HG03354 (cell line): ENCODE results near the gene MLANA.

Experiments
- ATAC-seq: cut with Tn5 transposase; IDR thresholded peaks from one replicate; pipeline ENCODE4 v1.9.1; 2021; ENCODE audit warnings: mild to moderate bottlenecking; ENCODE audit not compliant: unreplicated experiment, poor library complexity, severe bottlenecking

The MLANA gene

DNA sequence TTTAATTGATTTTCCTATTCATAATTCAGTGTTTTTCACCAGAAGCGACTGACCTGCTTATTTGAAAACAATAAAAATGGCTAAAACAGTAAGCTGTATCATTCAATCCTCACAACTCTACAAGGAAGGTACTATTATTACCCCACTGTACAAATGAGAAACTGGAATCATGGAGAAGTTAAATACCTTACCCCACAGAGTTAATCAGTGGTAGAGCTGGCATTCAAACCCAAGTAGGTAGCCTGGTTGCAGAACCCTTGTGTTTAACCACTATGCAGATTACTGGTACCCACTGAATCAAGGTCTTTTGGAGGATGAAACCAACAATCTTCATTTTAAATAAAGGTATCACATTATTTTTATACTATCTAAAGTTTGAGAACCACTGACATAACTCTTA, 59.6 kb downstream of the MLANA start:
- no peak for ATAC-seq

DNA sequence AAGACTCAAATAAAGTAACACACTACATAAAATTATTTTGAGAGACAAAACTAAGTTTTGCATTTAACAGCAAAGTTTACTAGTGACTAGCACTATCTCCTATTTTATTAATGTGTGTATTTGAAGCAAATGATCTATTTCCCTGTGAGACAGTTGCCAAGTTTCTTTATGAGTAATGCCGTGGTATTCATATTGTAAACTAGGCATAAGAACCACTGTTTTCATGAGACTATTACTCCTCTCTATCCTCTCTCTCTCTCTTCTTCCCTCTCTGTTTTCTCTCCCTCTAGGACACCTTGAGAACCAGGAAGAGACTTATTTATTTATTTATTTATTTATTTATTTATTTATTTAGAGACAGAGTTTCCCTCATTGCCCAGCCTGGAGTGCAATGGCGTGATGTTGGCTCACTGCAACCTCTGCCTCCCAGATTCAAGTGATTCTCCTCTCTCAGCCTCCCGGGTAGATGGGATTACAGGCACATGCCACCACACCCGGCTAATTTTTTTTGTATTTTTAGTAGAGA, 61.1 kb downstream of the MLANA start:
- no peak for ATAC-seq

DNA sequence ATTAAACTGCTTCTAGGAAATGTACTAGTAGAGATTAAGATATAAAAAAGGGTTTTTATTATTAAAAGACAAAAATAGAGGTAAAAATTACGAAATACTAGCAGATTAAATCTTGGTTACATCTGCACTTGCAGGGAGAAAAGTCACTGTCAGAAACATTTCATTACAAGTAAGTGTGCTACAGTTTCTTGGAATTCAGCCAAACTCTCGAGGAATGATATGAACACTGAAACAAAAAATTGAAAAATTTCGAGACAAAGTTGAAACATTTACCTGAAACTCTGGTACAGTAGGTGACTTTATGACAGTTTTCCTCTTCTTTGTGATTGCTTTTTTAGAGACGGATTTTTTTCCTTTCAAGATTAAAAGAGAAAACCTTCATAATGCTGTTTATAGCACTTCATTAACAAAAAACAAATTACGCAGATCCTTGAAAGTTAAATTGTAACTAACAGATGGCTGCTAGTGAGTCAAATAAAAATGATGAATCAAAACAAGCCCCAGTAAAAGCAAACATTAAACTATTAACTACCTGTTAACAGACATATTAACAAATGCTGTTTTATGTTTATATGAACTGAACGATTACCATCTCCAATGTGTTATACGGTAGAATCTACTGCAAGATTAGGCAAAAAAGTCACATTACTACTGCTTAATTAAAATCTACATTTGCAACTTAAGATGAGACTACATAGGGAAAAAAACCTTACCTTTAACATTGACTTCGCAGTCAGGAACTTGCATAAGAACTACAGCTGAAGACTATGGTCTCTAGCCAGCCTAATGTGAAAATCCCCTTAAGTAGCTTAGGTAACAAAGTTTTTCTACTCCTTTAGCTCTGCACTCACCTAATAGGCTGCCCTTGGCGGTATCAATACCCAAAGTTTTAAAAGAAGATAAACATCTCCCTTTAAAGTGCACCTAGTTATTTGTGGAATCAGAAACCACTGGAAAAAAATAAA, 63.3 kb downstream of the MLANA start:
- ATAC-seq, result no peak

DNA sequence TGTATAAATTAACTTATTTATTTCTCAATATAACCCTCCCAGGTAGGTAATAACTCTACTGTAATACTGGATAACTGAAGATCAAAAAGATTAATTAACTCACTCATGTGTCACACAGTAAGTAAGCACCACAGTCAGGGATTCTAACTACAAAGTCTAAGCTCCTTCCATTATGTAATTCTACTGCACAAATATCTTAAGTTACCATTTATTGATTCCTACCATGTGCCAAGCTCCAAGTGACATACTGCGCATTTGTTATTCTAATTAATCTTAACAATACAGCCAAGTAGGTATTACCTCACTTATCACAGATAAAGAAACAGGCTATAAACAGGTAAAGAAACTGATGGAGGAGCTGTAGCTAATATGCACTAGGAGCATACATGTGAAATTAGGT, 66.5 kb downstream of the MLANA start:
- no peak for ATAC-seq

DNA sequence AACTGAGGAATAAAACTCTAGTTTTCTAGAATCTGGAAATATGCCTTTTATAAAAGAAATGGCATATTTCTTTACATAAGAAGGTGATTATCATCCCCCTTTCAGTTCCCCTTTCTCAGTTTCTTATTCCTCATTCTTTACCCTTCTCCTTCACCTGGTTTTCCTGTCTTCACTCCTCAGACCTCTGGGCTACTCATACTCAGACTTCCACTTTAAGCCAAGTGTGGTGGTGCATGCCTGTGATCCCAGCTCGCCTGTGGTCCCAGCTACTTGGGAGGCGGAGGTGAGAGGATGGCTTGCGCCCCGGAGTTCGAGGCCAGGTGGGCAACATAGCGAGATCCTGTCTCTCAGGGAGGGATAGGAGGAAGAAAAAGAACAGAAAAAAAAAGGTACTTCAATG, 67.6 kb downstream of the MLANA start:
- ATAC-seq, result peak; percentile 64
